GM18517 (cell line): Measurements from ENCODE around the gene MYF5.

ENCODE experiments used
- ATAC-seq: cut with Tn5 transposase; IDR thresholded peaks from one replicate; pipeline ENCODE4 v1.9.1; 2021; ENCODE audit warnings: mild to moderate bottlenecking, moderate library complexity; ENCODE audit not compliant: unreplicated experiment

Gene MYF5

GRCh38 chr12:80707126-80707829 is 9.4 kb upstream of the MYF5 start, which contains the start of gene MYF6:
Gene MYF6 (plus strand): TSS chr12:80707634. CDS start chr12:80707720, 86 bp downstream.
- ATAC-seq, result no peak

GRCh38 chr12:80707830-80708258 is 8.9 kb upstream of the MYF5 start:
- no peak for ATAC-seq

- no peak for ATAC-seq
Measured at GRCh38 chr12:80708259-80708974, 8.3 kb upstream of the MYF5 start.

GRCh38 chr12:80708975-80709328 is 7.8 kb upstream of the MYF5 start:
- no peak for ATAC-seq

GRCh38 chr12:80709811-80710726 is 6.6 kb upstream of the MYF5 start:
- ATAC-seq, result no peak

DNA sequence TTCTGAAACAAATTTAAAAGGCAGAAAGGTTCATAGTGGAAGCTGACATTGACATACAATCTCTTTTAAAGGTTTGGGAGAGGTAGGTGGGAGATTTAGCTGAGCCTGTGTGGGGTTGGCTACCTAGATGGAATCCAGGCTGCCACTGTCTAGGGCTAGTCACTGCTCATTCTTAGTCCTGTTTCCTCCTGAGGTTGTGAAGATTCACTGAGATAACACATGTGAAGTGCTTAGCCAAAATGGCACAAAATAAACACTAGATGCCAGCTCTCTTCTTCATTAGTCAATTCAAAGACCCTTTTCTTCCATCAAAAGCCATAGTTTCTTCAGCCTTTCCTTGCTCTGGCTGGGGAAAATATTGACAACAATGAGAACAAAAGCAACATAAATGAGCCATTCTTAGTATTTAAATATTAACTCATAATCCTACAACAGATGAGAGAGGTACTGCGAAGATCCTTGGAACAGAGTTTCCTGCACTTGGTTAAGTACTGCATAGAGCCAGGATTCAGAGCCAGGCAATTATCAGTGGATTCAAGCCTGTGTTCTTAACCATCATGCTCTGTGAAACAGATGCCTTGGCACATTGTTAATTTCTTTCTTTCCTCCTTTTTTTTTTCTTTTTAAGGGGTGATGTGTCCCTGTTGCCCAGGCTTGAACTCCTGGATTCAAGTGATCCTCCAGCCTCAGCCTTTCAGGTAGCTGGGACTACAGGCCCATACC is 5.8 kb upstream of the MYF5 start:
- ATAC-seq, result no peak

- ATAC-seq, result no peak
Measured at GRCh38 chr12:80711866-80712265, 4.8 kb upstream of the MYF5 start.

DNA sequence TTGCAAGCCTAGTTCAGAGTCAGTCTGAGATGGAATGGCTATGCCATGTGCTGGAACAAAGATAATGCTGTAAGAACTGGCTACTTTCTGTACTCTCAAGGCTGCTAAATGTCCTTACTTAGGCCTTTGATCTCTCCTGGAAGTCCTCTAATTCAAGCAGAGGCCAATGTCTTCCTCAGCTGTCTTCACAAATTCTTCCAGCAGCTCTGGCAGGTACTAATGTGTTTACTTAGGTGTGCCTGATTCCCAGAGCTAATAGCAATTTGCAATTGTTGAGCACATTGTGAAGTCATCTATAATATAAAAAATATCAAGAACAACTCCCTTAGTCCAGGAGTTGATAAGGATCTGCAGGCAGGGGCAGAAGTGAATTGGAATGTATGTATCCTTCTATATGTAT is 3.8 kb upstream of the MYF5 start:
- ATAC-seq, result no peak

GRCh38 chr12:80713419-80713818 is 3.3 kb upstream of the MYF5 start:
- no peak for ATAC-seq

- ATAC-seq, result no peak
Measured at GRCh38 chr12:80714055-80714454, 2.7 kb upstream of the MYF5 start.

DNA sequence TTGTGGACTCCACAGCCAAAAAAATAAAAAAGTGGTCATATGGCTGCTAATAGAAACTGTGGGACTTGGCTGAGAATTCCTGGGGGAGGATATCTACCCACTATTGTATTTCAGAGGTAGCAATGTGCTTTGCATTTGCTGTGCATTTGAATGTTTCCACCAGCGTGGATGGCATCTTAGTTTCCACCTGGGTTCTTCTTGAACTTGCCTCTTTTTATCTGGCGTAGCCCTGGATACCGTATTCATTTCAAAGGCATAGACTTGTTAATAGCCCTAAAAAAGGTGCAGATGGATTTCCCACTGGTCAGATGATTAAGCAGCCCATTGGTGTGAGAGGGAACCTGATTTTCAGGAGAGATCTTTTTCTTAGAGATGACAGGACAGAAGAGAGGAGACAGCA is 1.9 kb upstream of the MYF5 start:
- no peak for ATAC-seq

- ATAC-seq, result no peak
Measured at GRCh38 chr12:80715713-80716249, 931 bp upstream of the MYF5 start.

GRCh38 chr12:80717856-80718255 is 1.1 kb downstream of the MYF5 start:
- no peak for ATAC-seq

- no peak for ATAC-seq
Measured at GRCh38 chr12:80720516-80720915, 3.8 kb downstream of the MYF5 start.

- no peak for ATAC-seq
Measured at GRCh38 chr12:80721326-80721725, 4.6 kb downstream of the MYF5 start.

GRCh38 chr12:80745851-80746505 is 29.3 kb downstream of the MYF5 start:
- no peak for ATAC-seq

DNA sequence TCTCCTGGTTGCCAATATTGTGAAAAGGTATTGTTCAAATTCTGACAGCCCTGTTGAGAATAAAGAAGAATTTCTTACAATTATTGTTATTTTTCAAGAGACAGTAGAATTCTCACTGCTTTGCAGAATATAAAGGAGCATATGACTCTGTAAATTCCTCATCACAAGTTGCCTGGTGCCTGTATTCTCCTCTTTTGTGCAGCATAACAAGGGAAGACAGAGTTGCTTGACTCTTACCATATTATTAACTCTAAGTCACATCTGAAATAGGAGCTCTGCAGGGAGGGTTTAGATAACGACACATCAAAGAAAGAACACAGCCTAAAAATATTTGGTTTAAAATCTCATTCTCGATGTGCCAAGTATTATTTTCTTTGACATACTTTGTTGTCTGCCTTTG is 31.1 kb downstream of the MYF5 start:
- no peak for ATAC-seq

DNA sequence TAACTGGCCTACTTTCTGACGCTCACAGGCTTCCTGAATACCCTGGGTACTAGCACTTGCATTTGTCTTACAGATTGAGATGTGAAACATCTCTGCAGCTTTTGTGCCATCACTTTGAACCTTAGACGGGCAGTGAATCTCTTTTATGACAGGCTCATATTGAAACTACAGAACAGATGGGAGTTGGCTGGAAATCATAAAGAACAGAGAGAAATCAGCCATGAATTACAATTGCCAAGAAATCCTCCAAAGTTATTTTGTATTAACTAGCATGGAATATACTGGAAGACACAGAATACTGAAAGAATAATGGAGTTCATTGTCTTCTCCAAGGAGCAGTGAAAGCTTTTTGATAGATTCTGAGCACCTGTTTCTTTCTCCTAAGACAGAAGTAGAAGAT is 32.7 kb downstream of the MYF5 start:
- no peak for ATAC-seq

DNA sequence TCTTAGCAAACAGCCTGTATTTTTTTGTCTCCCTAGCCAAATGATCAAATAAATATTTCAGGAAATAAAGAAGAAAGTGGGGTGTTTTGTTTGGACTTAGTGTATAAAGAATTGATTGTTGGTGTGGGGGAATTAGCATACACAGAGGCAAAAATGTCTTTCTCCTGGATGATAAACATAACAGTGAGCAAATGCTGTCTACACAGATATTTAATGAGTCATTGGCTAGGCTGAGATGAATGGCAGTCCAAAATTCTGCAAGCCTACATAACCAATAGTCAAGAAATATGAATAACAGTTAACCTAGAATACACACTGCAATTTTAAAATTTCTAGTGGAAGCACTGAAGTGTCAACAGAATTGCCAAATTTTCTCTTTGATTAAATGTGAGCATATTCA is 35.8 kb downstream of the MYF5 start:
- no peak for ATAC-seq

GRCh38 chr12:80754274-80754673 is 37.6 kb downstream of the MYF5 start:
- ATAC-seq, result no peak
